Prostate gland (tissue), 2 donors: Measurements from ENCODE around the gene ANTXRL.

Experiments used
- CTCF ChIP-seq, 4 experiments: fragments of 200-600 bp in 2 of 4; fragments of 450-650 bp in 2 of 4; sonication (generic) in 2 of 4; IDR thresholded peaks; 1 replicate in 3 of 4; 2 replicates in 1 of 4; pipeline ENCODE4 v1.5.1; 2016 to 2019; ENCODE audit warnings: antibody characterized with exemption in 4 of 4, mild to moderate bottlenecking in 2 of 4, moderate library complexity in 2 of 4
- POLR2A ChIP-seq: fragments of 450-650 bp; IDR thresholded peaks from one replicate; pipeline ENCODE4 v1.6.1; 2016; ENCODE audit warnings: antibody characterized with exemption, mild to moderate bottlenecking

- TF ChIP-seq CTCF (IDR thresholded peaks at IDR 0.05), result no peak
- no peak for TF ChIP-seq POLR2A
Measured at GRCh38 chr10:46247181-46247475, 39.7 kb upstream of the ANTXRL start.
